Right renal cortex interstitium (tissue), 3 donors: ENCODE measurements around the gene NRXN3. TPM values are rescaled to one million over a fixed set of nuclear protein-coding genes. Genes with fewer than 3 reads are reported as not detected.
A peak's percentile ranks its signal among the peaks of the same experiment; 100 is the strongest.

Experiments used
- DNase-seq, 3 donors: peaks; one replicate each; pipeline ENCODE4 v3.0.0-alpha.2; 2013; ENCODE audit warnings: low read depth in 3 of 3, low spot score in 2 of 3
- polyA plus RNA-seq, 3 donors: library from polyadenylated mRNA; unstranded; fragments of 120-200 nt; gene quantifications; one replicate each; pipeline ENCODE4 v1.2.1, GENCODE V29; 2013; ENCODE audit not compliant: insufficient read length in 3 of 3

NRXN3 gene
- polyA plus RNA-seq, 3 donors, result 5.6 to 6.7 (median 5.9) TPM

DNA sequence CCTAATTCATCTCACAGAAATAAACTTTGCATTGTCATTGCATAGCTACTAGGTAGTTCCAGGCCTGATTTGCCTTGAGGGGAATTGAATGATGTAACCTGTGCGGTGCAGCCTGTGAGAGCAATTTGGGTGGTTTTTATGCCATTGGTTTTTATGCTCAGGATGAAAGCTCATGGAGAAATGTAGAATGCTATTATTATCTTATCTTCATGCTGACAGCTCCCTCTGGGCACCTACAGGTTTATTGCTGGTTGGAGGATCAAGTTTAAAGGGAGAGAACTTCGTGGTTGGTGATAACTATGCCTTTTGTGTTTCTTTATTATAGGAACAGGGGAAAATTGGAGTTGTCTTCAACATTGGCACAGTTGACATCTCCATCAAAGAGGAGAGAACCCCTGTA is 1493.3 kb downstream of the NRXN3 start:
- no peak for DNase-seq

GRCh38 chr14:79665556-79665955 is 1495.4 kb downstream of the NRXN3 start:
- DNase-seq, result no peak

DNA sequence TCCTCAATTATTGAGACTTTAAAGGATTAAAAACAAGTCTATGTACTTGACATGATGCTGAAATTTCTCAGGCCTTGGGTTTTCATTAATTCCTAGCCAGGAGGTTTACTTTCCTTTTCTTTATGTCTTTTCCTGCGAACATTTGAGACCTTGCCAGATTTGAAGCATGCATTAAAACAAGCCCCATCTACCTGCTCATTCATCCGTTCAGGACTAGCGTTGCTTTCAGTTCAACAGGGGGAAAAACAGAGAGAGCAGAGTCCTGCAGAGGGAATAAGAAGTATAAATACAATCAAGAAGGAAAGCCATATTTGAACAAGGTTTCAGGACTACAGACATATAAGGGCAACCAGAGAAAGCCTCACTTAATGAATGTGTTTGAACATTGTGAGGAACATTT is 1498.8 kb downstream of the NRXN3 start:
- DNase-seq, result peak in 1 of 3 donors; percentile 27

DNA sequence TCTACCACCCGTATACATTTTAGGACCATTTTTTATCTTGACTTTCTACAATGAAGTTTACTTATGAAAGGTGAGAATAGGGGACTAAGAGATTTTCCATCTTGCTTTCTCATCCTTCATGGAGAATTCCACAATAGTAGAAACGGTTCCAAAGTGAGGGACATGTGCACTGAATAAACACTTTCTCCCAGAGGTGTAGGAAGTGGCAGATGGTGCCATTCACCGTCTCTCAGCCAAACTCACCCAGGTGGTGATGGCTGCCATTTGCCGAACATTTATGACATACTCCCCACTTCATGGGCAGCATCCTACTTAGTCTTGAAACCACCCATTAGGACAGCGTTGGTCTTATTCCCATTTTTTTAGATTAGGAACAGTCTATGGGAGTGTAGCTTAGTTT is 1500.6 kb downstream of the NRXN3 start:
- no peak for DNase-seq

- no peak for DNase-seq
Measured at GRCh38 chr14:79680087-79680486, 1509.9 kb downstream of the NRXN3 start.

DNA sequence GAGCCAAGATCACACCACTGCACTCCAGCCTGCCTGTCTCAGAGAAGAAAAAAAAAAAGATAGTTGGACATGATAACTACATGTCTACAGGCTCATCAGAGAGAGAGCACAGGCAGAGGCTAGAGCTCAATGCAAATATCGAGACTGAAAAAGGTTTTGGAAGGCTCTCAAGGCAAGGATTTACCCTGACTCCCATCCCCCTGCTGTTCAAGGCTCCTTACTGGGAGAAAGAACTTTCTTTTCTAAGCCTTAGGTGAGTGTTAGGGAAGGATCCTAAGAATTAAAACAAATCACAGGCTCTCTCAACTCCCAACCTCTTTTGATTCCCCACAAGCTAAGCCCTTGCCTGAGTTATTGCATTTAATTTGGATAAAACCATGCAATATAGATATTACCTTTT is 1516.0 kb downstream of the NRXN3 start:
- DNase-seq, result no peak

GRCh38 chr14:79690960-79691359 is 1520.8 kb downstream of the NRXN3 start:
- DNase-seq, result no peak

DNA sequence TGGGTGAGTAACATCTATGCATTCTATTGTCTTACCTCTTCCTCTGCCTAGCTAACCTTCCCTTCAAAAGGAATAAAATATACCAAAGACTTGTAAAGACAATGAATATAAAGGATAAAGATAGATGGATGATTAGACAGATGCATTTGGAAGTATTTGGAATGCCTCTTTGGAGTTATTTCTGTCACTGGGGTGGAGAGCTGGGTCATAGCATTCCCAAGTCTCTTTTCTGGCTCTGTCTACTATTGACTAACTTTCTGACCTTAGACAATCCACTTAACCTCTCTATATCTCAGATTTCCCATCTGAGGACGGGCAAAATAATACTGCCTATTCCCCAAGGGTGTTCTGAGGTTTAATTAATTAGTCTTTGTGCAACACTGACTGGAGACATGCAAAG is 1523.8 kb downstream of the NRXN3 start:
- DNase-seq, result no peak

- DNase-seq, result no peak
Measured at GRCh38 chr14:79695307-79695706, 1525.1 kb downstream of the NRXN3 start.

DNA sequence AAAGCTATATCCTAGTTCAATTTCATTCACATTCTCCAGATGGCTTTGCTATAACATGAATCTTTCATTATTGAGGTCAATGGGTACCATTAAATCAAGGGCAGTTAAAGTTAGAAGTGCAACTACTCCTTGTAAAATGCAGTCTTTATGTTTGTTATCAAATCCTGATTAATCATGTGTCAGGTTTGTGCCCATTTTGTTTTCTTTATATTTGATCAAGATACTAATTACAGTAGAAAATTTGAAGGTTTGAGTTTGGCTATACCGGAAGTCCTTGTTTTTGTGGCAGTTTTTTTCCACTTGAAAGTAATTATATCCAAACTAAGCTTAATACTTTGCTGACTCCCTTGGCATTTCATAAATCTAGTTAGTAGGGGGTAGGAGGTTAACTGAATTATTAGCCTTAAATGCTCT is 1528.1 kb downstream of the NRXN3 start:
- DNase-seq, result peak; percentile 76 to 77 (median 76)

GRCh38 chr14:79699206-79699605 is 1529.0 kb downstream of the NRXN3 start:
- DNase-seq, result no peak

- DNase-seq, result no peak
Measured at GRCh38 chr14:79701371-79701770, 1531.2 kb downstream of the NRXN3 start.

GRCh38 chr14:79702197-79702596 is 1532.0 kb downstream of the NRXN3 start:
- DNase-seq, result no peak

GRCh38 chr14:79703209-79703608 is 1533.0 kb downstream of the NRXN3 start:
- DNase-seq, result no peak

GRCh38 chr14:79704041-79704807 is 1534.1 kb downstream of the NRXN3 start:
- DNase-seq, result no peak

GRCh38 chr14:79705126-79705894 is 1535.1 kb downstream of the NRXN3 start:
- no peak for DNase-seq

DNA sequence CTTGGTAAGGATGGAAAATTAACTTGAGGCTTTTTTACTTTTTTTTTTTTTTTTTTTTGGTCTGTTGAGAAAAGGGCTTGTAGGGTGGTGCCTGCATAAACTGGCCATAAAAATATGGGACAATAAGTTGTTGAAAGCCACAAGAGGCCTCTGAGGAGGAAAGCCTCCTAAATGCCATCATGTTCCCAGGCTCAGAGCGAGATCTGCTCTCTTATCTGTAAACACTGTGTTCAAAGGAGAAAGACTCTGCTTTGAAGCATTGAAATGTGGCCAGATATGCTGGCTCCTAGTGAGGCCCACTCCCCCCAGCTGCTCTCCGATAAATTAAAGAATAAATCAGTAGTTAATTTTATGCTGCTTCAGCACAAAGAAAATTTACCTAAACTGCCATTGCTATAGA is 1536.2 kb downstream of the NRXN3 start:
- DNase-seq, result no peak

DNA sequence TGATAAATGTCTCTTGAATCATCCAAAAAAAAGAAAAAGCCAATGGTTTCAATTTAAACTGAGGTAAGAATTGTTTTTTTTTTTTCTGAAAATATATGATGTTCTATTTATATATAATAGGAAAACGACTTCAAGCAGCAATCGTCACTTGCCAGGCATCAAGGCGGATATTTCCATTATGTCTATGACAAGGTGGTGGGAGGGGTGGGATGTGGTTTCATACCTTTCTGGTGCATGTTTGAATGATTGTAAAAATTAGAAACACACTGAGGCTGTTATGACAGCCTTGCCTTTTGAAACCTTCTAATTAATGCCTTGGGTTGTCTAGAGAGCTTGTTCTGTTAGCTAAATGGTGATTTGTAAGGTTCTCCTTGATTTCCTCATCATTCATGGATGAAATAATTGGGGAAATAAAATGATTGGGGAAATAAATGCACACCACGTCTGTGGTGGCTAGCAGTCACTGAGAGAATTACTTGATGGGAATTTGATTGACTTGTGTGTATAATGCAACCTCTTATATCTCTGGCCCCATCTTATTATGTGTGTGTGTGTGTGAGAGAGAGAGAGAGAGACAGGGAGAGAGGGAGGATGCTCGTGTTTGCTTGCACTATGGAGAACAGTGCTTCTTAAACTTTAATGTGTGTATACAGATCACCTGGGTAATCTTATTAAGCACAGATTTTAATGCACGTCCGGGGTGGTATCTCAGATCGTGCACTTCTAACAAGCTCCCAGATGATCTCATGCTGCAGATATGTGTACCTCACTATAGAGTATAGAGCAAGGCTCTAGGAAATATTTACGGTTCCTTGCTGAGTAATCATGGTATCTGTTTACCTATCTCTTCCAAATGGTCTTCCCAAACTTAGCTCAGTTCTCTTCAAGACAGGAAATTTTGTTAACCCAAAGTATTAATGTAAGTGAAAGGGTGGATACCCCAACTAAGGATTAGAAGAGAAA is 1538.5 kb downstream of the NRXN3 start:
- no peak for DNase-seq

GRCh38 chr14:79709573-79709972 is 1539.4 kb downstream of the NRXN3 start:
- DNase-seq, result no peak

- DNase-seq, result no peak
Measured at GRCh38 chr14:79712302-79712950, 1542.3 kb downstream of the NRXN3 start.
